Middle frontal gyrus (tissue), 1 donor: Measurements from ENCODE around the gene MLC1.

Experiments used
- DNase-seq: peaks from one replicate; pipeline ENCODE4 v3.0.0-alpha.2; 2015; ENCODE audit warnings: low spot score; ENCODE audit errors: extremely low spot score

The MLC1 gene

DNA sequence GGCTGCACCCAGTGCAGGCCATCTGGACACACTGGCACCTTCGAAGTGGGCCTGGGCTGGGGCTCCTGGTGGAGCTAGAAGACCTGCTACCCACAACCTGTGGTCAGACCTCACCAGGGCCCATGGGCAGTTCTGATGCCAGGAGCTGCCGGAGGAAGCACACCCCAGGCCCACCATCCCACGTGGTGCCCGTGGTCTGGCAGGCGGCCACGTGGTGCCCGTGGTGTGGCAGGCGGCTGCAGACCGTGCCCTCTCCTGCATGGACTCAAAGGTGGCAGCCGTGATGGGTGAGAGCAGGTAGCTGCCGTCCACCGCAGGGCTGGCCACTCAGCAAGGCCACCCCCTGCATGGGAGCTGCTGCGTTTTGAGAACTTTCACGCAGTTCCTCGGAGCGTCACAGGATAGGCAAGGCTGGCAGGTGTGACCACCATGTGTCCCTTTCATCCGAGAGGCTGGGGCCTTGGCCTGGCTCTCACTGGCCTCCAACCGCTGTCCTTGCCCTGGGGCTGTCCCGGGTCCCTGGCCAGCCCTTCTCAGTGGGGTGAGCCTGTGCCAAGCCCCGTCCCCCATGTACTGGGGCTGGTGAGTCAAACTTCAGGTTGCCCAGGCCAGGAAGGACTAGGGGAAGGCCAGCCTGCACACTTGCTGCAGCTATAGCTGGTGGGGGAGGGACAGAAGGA lies 68.8 kb downstream of the MLC1 start:
- DNase-seq = no peak

DNA sequence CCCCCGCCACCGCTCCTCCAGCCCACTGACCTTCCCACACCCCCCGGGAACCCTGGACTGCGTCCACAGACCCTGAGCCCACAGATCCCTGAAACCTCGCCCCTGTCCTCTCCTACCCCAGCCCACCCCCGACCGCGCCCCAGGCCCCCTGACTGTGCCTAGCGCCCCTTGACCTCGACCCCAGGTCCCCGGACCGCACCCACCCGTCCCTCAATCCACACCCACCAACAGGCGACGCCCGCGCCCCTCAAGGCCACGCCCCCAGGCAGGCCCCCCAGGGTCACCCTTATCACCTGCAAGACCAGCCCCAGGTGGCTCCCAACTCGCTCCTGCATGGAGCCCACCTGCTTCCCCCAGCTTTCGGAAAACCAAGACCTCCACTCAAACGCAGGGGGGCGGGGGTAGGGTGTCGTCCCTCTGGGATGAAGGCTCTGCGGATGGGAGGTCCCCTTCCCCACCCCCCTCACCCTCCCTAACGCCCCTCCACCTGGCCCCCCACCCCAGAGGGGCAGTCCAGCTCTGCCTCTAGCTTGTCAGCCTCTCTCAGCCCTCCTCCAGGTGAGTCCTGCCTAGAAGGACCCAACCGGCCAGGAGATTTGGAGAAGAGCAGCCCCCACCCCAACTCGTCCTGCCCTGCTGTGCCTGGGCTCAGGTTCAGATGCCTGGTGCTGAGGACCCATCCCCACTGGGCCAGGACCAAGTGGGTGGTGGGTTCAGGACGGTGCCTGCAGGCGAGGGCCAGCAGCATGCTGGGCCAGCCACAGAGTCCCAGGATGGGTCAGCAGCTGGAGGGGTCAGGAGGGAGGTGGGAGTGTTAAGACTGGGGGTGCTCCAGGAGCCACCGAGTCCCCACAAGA lies 69.5 kb downstream of the MLC1 start:
- DNase-seq = no peak

DNA sequence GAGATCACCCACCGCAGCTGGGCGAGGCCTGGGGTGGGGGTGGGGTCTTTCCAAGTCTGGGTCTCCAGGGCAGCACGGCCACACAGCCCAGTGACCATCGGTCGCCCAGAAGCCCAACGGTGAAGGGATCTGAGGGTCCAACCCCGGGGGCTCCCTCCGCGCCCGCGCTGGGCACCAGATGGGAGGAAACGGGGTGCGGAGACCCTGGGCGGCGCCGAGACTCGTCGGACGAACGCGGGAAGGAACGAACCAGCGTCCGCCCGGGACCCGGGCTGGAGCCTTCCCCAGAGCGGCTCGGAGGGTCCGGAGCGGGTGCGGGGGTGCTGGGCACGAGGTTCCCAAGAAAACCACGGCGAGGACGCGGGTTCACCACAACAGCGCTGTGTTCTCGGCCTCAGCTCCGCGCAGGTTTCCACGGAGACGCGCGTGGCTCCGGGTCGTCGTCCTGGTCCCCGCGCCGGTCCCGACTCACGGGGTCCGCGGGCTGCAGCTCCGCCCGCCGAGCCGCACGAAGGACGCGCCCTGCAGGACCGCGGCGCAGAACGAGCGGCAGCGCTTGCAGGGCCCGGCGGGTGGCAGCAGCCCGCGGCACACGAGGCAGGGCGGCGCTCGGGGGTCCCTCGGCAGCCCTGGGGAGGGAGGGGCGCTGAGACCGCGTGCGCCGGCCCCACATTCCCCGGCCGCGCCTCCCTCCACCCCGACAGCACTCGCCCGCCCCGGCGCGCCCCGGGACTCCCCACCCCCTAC lies 70.4 kb downstream of the MLC1 start:
- DNase-seq = no peak

DNA sequence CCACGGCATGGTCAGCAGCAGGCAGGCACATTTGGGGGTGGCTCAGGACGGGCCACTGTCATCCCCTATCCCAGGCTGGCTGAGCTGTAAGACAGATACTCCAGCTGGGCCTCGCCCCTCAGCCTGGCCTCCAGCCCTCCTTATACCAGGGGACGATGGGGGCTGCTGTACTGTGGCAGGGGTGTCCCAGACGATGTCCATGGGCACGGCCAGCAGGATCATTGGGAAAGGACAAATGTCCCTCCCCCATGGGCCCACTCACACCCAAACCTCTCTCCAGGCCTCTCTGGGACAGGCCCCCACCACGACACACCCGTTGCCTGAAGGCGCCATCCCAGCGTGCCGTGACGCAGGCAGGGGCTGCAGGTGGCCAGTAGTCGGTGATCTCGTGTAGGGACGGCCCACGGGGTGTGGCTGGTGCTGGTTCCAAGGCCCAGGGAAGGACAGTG lies 71.1 kb downstream of the MLC1 start:
- no peak for DNase-seq

DNA sequence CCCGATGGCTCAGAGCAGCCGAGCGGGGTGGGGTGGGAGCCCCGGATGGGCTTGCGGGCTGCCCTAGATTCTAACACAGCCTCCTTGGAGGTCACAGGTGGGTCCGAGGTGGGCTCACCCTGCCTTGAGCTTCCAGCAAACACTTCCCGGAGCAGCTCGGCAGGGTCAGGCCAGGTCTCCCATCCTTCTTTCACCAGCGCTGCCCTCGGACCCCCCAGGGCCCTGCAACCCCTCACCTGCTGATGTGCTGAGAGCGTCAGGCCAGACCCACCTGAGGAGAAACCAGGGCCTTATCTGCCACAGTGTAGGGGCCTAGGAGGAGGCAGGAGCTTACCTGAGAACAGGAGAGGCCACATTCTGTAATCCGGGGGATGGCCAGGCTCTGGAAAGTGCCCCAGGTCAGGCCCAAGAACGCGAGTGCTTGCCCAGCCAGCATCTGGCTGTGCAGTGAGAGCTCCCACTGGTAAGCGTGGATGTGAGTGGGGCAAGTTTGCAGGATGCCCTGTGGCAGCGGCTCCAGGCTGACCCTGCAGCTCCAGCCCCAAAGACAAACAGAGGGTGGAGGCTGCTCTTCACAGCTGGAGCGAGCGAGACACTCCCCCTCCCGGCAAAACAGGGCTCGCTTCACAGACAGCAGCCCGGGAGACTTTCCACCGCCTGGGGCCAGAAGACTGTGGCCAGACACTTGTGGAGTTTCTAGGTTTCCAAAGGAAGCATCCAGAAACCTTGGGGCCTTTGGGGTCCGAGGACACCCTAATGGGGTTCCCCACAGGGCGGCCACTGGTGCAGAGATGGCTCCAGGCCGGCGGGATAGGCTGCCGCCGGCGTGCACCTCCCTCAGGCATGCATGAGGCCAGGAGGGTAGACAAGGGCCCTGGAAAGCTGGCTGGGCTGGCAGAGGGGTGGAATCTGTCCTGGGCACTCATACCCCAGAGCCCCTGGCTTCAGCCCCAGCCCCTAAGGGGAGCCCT lies 72.7 kb downstream of the MLC1 start, which contains the start of gene IL17REL:
Gene IL17REL (minus strand): TSS at position 555 of the 971 bp plus-strand sequence. CDS start 119 bp downstream, at position 436.
- no peak for DNase-seq

DNA sequence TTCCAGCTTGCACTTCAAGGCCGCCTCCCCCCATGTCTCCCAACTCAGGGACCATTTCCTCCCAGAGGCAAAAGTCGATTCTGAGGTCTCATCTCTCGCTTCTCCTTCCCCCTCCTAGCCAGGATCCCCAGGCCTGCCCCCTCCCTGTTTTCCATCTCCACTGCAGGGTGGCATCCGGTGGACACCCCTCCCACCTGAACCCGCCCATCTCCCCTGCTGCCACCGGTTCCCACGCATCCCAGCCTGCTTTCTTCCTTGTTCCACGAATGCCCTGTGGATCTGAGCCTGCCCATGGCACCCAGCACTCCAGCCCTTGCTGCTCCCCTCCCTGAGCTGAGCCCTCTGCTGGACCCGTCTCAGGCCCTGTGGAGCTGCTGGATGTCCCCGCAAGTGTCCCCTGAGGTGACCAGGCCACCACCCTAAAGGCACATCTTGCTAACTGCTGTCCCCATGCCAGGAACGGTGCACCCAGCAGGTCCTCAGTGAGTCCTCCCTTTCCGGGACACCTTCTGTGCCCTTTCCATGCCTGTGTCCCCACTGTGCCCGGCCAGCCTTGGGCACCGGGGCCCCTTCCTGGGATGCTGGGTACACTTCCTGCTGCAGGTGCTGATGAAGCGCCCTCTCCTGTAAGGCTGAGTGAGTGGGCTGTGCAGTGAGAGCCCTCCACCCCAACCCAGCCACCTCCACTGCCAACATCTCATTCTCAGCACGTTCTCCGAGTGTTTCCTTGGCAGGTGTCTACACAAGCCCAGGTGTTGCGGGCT lies 73.6 kb downstream of the MLC1 start:
- no peak for DNase-seq

DNA sequence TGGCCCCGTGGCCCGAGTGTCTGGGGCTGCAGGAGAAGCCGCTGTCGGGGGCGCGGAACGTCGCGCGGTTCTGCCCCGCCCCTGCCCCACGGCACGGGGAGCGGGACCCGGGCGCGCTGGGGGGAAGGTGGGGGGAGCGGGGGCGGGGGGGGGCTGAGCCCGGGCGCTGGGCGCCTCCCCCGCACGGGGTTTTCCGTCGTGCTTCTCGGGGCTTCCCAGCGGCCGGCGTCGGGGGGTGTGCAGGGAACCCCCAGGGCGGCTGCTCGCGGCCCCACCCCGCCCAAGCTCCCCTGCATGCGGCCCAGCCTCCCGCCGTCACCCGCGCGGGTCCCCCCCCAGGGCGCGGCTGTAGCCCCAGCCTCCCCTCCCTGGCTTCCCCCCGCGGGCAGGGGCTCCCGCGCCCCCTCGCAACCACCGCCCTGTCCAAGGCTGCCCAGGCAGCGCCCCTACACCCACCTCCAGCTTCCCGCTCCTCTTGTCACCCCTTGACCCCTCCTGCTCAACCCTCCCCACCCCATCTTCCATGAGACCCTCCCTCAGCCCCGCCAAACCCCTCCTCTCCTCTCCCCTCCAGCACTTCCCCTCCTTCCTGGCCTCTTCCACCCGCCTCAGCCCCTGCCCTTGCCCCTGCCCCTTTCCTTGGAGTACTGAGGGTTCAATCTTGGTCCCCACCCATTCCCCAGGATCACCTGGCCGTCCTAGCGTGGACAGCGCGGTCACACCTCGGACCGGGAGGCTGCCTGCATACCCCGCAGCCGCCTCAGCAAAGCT lies 74.4 kb downstream of the MLC1 start:
- DNase-seq = no peak

DNA sequence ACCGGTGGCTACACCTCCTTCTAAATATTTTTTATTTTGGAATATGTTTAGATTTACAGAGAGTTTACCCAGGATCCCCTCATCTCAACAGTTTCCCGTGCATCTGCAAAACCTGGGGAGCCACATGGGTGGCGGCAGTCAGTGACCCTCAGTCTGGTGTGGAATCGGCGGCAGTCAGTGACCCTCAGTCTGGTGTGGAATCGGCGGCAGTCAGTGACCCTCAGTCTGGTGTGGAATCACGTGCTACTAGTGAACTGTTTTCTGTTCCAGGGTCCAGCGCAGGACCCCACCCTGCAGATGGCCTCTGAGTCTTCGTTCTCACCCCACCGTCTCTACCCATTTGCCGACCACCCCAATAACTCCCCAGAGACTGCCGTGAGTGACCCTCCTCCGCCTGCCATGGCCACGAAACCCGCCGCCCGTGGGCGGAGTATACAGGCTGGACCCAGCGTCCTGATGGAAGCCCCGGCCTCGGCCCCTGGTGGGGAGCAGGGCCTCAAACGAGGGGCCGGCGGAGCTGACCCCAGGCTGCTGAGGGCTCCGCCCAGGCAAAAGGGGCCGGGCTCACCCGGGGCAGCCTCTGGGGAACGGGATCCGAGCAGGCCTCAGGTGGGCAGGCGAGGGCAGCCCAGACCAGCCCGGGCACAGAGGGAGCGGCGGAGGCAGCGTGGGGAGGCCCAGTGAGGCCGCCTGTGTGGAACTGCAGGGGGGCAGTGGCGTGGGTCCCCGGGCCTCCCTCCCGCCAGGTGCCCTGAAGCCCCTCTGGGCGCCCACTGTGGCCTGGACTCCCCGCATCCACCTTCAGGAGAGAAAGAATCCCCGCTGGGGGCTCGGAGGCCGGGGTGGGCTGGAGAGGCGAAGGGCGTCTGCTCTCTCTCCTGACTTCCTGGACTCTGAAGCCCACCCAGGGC lies 75.2 kb downstream of the MLC1 start:
- DNase-seq = no peak
